HFFc6 (cell line): ENCODE results near the gene ZNF37A. TPM values are rescaled to one million over a fixed set of nuclear protein-coding genes. Genes with fewer than 3 reads are reported as not detected.
"Not testable (repeated sequence)": the region's sequence is repeated elsewhere in the genome, so short reads cannot be mapped to it uniquely, and the experiment has no call there.

Experiments used
- DNase-seq: peaks from one replicate; pipeline ENCODE4 v3.0.0-alpha.2; 2018
- H3K27ac Mint-ChIP-seq: 2 replicates; pipeline ENCODE4 v1.8.0; 2020; ENCODE audit warnings: mild to moderate bottlenecking, mixed read lengths
- H3K27me3 Mint-ChIP-seq: 2 replicates; pipeline ENCODE4 v1.8.0; 2021; ENCODE audit warnings: mild to moderate bottlenecking, moderate library complexity, mixed read lengths; ENCODE audit not compliant: insufficient read depth
- H3K36me3 Mint-ChIP-seq: 2 replicates; pipeline ENCODE4 v1.8.0; 2021; ENCODE audit warnings: low read depth, mixed read lengths
- H3K4me1 Mint-ChIP-seq: 2 replicates; pipeline ENCODE4 v1.8.0; 2020; ENCODE audit warnings: low read depth, mixed read lengths
- H3K4me3 Mint-ChIP-seq: 2 replicates; pipeline ENCODE4 v1.8.0; 2020; ENCODE audit warnings: mild to moderate bottlenecking, moderate library complexity, mixed read lengths
- H3K9me3 Mint-ChIP-seq: 2 replicates; pipeline ENCODE4 v1.8.0; 2020; ENCODE audit warnings: mild to moderate bottlenecking, mixed read lengths
- CTCF ChIP-seq: fragments of 200-600 bp; sonication (generic); IDR thresholded peaks from 2 replicates; pipeline ENCODE4 v1.5.0; 2021; ENCODE audit warnings: antibody characterized with exemption, mild to moderate bottlenecking
- long read RNA-seq: library from polyadenylated mRNA; unstranded; transcript quantifications from one replicate; pipeline ENCODE4 v2.0.0, GENCODE V29; 2019
- total RNA-seq, 6 experiments: library from RNA; stranded (reverse); fragmentation: NEBNext Ultra II Directional; extraction: Animal tissue kit (Norgen Biotek cat#: 25700); gene quantifications; 2 replicates in 1 of 6; 3 replicates in 5 of 6; pipeline ENCODE4 v1.2.3, GENCODE V29; 2021

Gene ZNF37A
- 10 to 100 TPM in 4 of 6 experiments, 1 to 10 TPM in 2; 8.5 to 13.0 (median 11.9) TPM for total RNA-seq
- long read RNA-seq, full-length matches to known transcripts, result 1 of 12 reads
- long read RNA-seq, partial matches to known transcripts, result 0 of 12 reads
- long read RNA-seq, other reads (novel, unspliced or antisense), result 11 of 12 reads

GRCh38 chr10:38094158-38094926, at the start of gene ZNF37A:
Gene ZNF37A, plus strand, starts transcription at chr10:38094337. Its CDS starts 2,281 bp downstream, at chr10:38096618.
- TF ChIP-seq CTCF, result no peak
- DNase-seq, result peak; percentile 92
- Mint-ChIP-seq H3K27me3 (peaks cover 2% of the 10 kb centered on the region), H3K4me3 (peak within 1 kb of the TSS; percentile 89), H3K9me3 (no peaks in the 10 kb centered on the region), H3K36me3 (peaks cover 37% of the 10 kb centered on the region), H3K27ac (peak within 1 kb of the TSS; percentile 81), H3K4me1 (peaks cover 18% of the 10 kb centered on the region)

- no peak for TF ChIP-seq CTCF
- no peak overlapping the region for H3K4me3 Mint-ChIP-seq
- H3K27me3 Mint-ChIP-seq, result no peaks in the 10 kb centered on the region; the same call in 1 of the 2 replicates
- H3K27ac Mint-ChIP-seq, result no peak overlapping the region
- no peak for DNase-seq
- H3K4me1 Mint-ChIP-seq, result peaks cover 6% of the 10 kb centered on the region; the same call in 1 of the 2 replicates
- peaks cover 26% of the 10 kb centered on the region for H3K36me3 Mint-ChIP-seq
- H3K9me3 Mint-ChIP-seq, result no peaks in the 10 kb centered on the region
These were observed 49.0 kb upstream of the ZNF37A start for GRCh38 chr10:38045129-38045528.

- TF ChIP-seq CTCF, result no peak
- H3K27me3 Mint-ChIP-seq, result no peaks in the 10 kb centered on the region
- H3K4me1 Mint-ChIP-seq, result peaks cover 6% of the 10 kb centered on the region; the same call in 1 of the 2 replicates
- no peaks in the 10 kb centered on the region for H3K9me3 Mint-ChIP-seq
- peaks cover 32% of the 10 kb centered on the region for H3K36me3 Mint-ChIP-seq
- no peak overlapping the region for H3K4me3 Mint-ChIP-seq
- DNase-seq, result peak; percentile 0
- no peak overlapping the region for H3K27ac Mint-ChIP-seq
These were observed 46.5 kb upstream of the ZNF37A start for GRCh38 chr10:38047666-38048065.

GRCh38 chr10:38050212-38050611, 43.9 kb upstream of the ZNF37A start:
- H3K9me3 Mint-ChIP-seq, result peaks cover 23% of the 10 kb centered on the region

GRCh38 chr10:38054361-38054797, 39.8 kb upstream of the ZNF37A start:
- H3K4me1 Mint-ChIP-seq, result peaks cover 17% of the 10 kb centered on the region
- no peak overlapping the region for H3K4me3 Mint-ChIP-seq
- peaks cover 58% of the 10 kb centered on the region for H3K36me3 Mint-ChIP-seq
- no peak for TF ChIP-seq CTCF
- peaks cover 47% of the 10 kb centered on the region for H3K9me3 Mint-ChIP-seq
- no peaks in the 10 kb centered on the region for H3K27me3 Mint-ChIP-seq
- peak; percentile 79 for DNase-seq
- H3K27ac Mint-ChIP-seq, result peak overlapping the region; percentile 66

More at GRCh38 chr10:38050212-38050611, 43.9 kb upstream of the ZNF37A start:
- DNase-seq, result no peak
- Mint-ChIP-seq H3K27me3 (no peaks in the 10 kb centered on the region), H3K36me3 (peaks cover 44% of the 10 kb centered on the region), H3K27ac (no peak overlapping the region), H3K4me3 (no peak overlapping the region), H3K4me1 (peaks cover 23% of the 10 kb centered on the region)
- TF ChIP-seq CTCF, result no peak

- not testable (repeated sequence) for H3K27ac Mint-ChIP-seq
- Mint-ChIP-seq H3K9me3 (peaks cover 47% of the 10 kb centered on the region), H3K4me1 (peaks cover 17% of the 10 kb centered on the region)
These were observed 38.8 kb upstream of the ZNF37A start for GRCh38 chr10:38055274-38055894.

GRCh38 chr10:38069663-38070062, 24.5 kb upstream of the ZNF37A start:
- DNase-seq, result peak; percentile 77
- H3K27ac Mint-ChIP-seq, result peak overlapping the region; percentile 79
- not testable (repeated sequence) for H3K36me3 Mint-ChIP-seq, H3K9me3 Mint-ChIP-seq, H3K27me3 Mint-ChIP-seq
- peak overlapping the region; percentile 65 for H3K4me3 Mint-ChIP-seq
- H3K4me1 Mint-ChIP-seq, result peaks cover 14% of the 10 kb centered on the region

More at GRCh38 chr10:38055274-38055894, 38.8 kb upstream of the ZNF37A start:
- peaks cover 60% of the 10 kb centered on the region for H3K36me3 Mint-ChIP-seq
- not testable (repeated sequence) for H3K4me3 Mint-ChIP-seq, H3K27me3 Mint-ChIP-seq, DNase-seq
